HL-60 (cell line): Measurements from ENCODE around the gene BPGM.

ENCODE experiments used
- DNase-seq, 2 experiments: peaks; one replicate each; pipeline ENCODE4 v3.0.0-alpha.2; 2010 to 2020; ENCODE audit warnings: low read depth in 1 of 2, low spot score in 1 of 2
- H3K27ac ChIP-seq: fragments of 250-450 bp; sonication (Bioruptor Pico); replicated peaks from 2 replicates; pipeline ENCODE4 v1.5.1; 2020; ENCODE audit warnings: mild to moderate bottlenecking, moderate library complexity
- H3K27me3 ChIP-seq: fragments of 250-450 bp; sonication (Bioruptor Pico); 2 replicates; pipeline ENCODE4 v1.5.1; 2021; ENCODE audit warnings: mild to moderate bottlenecking, moderate library complexity; ENCODE audit not compliant: insufficient read depth, poor library complexity, severe bottlenecking
- H3K4me3 ChIP-seq: replicated peaks from 2 replicates; pipeline ENCODE4 v1.5.1; 2011; ENCODE audit warnings: mild to moderate bottlenecking, control low read depth, low read length; ENCODE audit not compliant: insufficient read depth
- GABPA ChIP-seq: IDR thresholded peaks from 2 replicates; pipeline ENCODE4 v1.6.1; 2012; ENCODE audit warnings: low read depth
- POLR2AphosphoS5 ChIP-seq: IDR thresholded peaks from 2 replicates; pipeline ENCODE4 v1.6.1; 2012; ENCODE audit warnings: low read depth
- SPI1 ChIP-seq: IDR thresholded peaks from 2 replicates; pipeline ENCODE4 v1.6.1; 2012; ENCODE audit warnings: low read depth, mild to moderate bottlenecking, borderline replicate concordance
- TF ChIP-seq, protein P1 (sequence below): IDR thresholded peaks from one replicate; pipeline ENCODE4 v1.5.1; 2011; ENCODE audit warnings: low read length, control low read depth, inconsistent platforms; ENCODE audit not compliant: insufficient read depth
- TF ChIP-seq, protein P2 (sequence below): IDR thresholded peaks from 2 replicates; pipeline ENCODE4 v1.6.1; 2012; ENCODE audit warnings: low read depth; ENCODE audit not compliant: insufficient replicate concordance

The BPGM gene

GRCh38 chr7:134654104-134654775, 7.6 kb downstream of the BPGM start:
- Histone ChIP-seq H3K27me3 (no peaks in the 10 kb centered on the region), H3K4me3 (no peak overlapping the region), H3K27ac (no peak overlapping the region)
- TF ChIP-seq, protein P1, sequence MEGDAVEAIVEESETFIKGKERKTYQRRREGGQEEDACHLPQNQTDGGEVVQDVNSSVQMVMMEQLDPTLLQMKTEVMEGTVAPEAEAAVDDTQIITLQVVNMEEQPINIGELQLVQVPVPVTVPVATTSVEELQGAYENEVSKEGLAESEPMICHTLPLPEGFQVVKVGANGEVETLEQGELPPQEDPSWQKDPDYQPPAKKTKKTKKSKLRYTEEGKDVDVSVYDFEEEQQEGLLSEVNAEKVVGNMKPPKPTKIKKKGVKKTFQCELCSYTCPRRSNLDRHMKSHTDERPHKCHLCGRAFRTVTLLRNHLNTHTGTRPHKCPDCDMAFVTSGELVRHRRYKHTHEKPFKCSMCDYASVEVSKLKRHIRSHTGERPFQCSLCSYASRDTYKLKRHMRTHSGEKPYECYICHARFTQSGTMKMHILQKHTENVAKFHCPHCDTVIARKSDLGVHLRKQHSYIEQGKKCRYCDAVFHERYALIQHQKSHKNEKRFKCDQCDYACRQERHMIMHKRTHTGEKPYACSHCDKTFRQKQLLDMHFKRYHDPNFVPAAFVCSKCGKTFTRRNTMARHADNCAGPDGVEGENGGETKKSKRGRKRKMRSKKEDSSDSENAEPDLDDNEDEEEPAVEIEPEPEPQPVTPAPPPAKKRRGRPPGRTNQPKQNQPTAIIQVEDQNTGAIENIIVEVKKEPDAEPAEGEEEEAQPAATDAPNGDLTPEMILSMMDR: no peak
- TF ChIP-seq SPI1 (no peak), GABPA (no peak), POLR2AphosphoS5 (no peak)
- TF ChIP-seq, protein P2, sequence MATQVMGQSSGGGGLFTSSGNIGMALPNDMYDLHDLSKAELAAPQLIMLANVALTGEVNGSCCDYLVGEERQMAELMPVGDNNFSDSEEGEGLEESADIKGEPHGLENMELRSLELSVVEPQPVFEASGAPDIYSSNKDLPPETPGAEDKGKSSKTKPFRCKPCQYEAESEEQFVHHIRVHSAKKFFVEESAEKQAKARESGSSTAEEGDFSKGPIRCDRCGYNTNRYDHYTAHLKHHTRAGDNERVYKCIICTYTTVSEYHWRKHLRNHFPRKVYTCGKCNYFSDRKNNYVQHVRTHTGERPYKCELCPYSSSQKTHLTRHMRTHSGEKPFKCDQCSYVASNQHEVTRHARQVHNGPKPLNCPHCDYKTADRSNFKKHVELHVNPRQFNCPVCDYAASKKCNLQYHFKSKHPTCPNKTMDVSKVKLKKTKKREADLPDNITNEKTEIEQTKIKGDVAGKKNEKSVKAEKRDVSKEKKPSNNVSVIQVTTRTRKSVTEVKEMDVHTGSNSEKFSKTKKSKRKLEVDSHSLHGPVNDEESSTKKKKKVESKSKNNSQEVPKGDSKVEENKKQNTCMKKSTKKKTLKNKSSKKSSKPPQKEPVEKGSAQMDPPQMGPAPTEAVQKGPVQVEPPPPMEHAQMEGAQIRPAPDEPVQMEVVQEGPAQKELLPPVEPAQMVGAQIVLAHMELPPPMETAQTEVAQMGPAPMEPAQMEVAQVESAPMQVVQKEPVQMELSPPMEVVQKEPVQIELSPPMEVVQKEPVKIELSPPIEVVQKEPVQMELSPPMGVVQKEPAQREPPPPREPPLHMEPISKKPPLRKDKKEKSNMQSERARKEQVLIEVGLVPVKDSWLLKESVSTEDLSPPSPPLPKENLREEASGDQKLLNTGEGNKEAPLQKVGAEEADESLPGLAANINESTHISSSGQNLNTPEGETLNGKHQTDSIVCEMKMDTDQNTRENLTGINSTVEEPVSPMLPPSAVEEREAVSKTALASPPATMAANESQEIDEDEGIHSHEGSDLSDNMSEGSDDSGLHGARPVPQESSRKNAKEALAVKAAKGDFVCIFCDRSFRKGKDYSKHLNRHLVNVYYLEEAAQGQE: no peak
- no peak for DNase-seq

- no peak overlapping the region for H3K4me3 ChIP-seq
- no peaks in the 10 kb centered on the region for H3K27me3 ChIP-seq
- TF ChIP-seq POLR2AphosphoS5 (no peak), SPI1 (no peak), GABPA (no peak)
- TF ChIP-seq, protein P1: no peak
- TF ChIP-seq, protein P2: no peak
- DNase-seq: no peak
- H3K27ac ChIP-seq: no peak overlapping the region
Measured at GRCh38 chr7:134657526-134657925, 10.9 kb downstream of the BPGM start.

DNA sequence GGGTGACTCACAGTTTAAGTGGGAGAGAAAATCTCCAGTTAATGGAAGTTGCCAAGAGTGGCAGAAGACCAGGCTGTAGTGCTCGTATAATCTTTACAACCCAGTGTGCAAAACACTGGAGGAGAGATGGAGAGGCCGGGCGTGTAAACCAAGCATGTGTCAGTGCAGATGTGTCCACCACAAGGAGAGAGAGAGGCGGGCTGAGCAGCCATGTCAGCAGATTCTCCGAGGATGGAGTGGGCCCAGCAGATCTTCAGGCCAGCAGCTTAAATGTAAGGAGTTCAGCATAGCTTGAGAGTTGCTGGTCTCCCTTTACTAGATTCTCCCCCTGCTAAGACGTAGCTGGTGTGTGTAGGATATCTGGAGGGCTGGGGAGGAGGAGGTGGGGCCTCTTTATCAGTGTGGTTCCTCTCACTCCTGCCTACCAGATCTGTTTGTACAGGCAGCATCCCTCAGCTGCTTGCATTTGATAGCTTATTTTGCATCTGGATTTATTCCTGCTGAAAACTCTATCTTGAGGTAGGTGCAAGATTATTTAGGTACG, 13.7 kb downstream of the BPGM start:
- no peak overlapping the region for H3K27ac ChIP-seq
- no peaks in the 10 kb centered on the region for H3K27me3 ChIP-seq
- no peak for TF ChIP-seq GABPA
- no peak overlapping the region for H3K4me3 ChIP-seq
- no peak for DNase-seq

GRCh38 chr7:134660961-134661376, 14.3 kb downstream of the BPGM start:
- H3K4me3 ChIP-seq: no peak overlapping the region
- no peak for TF ChIP-seq GABPA
- no peak for TF ChIP-seq SPI1
- no peak for TF ChIP-seq POLR2AphosphoS5
- TF ChIP-seq, protein P1: no peak
- TF ChIP-seq, protein P2: no peak
- no peak overlapping the region for H3K27ac ChIP-seq
- no peaks in the 10 kb centered on the region for H3K27me3 ChIP-seq
- DNase-seq: no peak
